ENCODE results near the gene NEGR1. TPM values are rescaled to one million over a fixed set of nuclear protein-coding genes. Genes with fewer than 3 reads are reported as not detected.

Gene NEGR1
- total and polyA plus RNA-seq, 8 donors, result 1.2 to 35.4 (median 7.7) TPM

GRCh38 chr1:72202761-72203160 lies 79.6 kb downstream of the NEGR1 start:
- H3K4me1 ChIP-seq, result peaks cover 0 to 11% (median 4%) of the 10 kb centered on the region in 4 donors
- no peaks in the 10 kb centered on the region for H3K36me3 ChIP-seq
- H3K4me3 ChIP-seq, result no peak overlapping the region
- WGBS, 5 donors, result 47 to 75% (median 57%) methylated on average over 2 of the region's 2 CpGs
- intact Hi-C loops (cut with DNase I; ENCODE audit: low total_unique reads), result no loop called here
- TF ChIP-seq EP300 (IDR thresholded peaks at IDR 0.05) (no peak), POLR2A (IDR thresholded peaks at IDR 0.05) (no peak), POLR2AphosphoS5 (IDR thresholded peaks at IDR 0.05) (no peak), CTCF (IDR thresholded peaks at IDR 0.05) (no peak)
- H3K27me3 ChIP-seq, result no peaks in the 10 kb centered on the region
- DNase-seq, result no peak
- H3K27ac ChIP-seq, result no peak overlapping the region
- H3K9me3 ChIP-seq, result no peaks in the 10 kb centered on the region

- Histone ChIP-seq H3K36me3 (no peaks in the 10 kb centered on the region), H3K4me3 (no peak overlapping the region), H3K4me1 (peaks cover 0 to 11% (median 5%) of the 10 kb centered on the region in 4 donors), H3K27me3 (no peaks in the 10 kb centered on the region), H3K9me3 (no peaks in the 10 kb centered on the region), H3K27ac (no peak overlapping the region)
- no peak for TF ChIP-seq CTCF (IDR thresholded peaks at IDR 0.05)
- TF ChIP-seq EP300 (IDR thresholded peaks at IDR 0.05), result no peak
- TF ChIP-seq POLR2AphosphoS5 (IDR thresholded peaks at IDR 0.05), result no peak
- no peak for DNase-seq
- intact Hi-C loops (cut with DNase I; ENCODE audit: low total_unique reads), result no loop called here
- 74 to 89% (median 78%) methylated on average over 3 of the region's 3 CpGs for WGBS, 5 donors
These were observed 84.6 kb downstream of the NEGR1 start for GRCh38 chr1:72197786-72198185.

- WGBS, 5 donors, result 84 to 98% (median 95%) methylated on average over 1 of the region's 1 CpG
- Histone ChIP-seq H3K4me3 (no peak overlapping the region), H3K36me3 (no peaks in the 10 kb centered on the region), H3K27me3 (no peaks in the 10 kb centered on the region), H3K4me1 (peaks cover 0 to 7% (median 0%) of the 10 kb centered on the region in 4 donors), H3K27ac (no peak overlapping the region), H3K9me3 (no peaks in the 10 kb centered on the region)
- TF ChIP-seq POLR2AphosphoS5 (IDR thresholded peaks at IDR 0.05) (no peak), CTCF (IDR thresholded peaks at IDR 0.05) (peak in 4 of 7 experiments; percentile 14 to 35 (median 30))
- intact Hi-C loops (cut with DNase I; ENCODE audit: low total_unique reads), result no loop called here
- DNase-seq, result peak in 1 of 2 donors; percentile 21
These were observed 95.5 kb downstream of the NEGR1 start for GRCh38 chr1:72186733-72187307.

GRCh38 chr1:72184099-72184701 lies 98.1 kb downstream of the NEGR1 start:
- no peak for TF ChIP-seq EP300 (IDR thresholded peaks at IDR 0.05)
- no peak for TF ChIP-seq POLR2AphosphoS5 (IDR thresholded peaks at IDR 0.05)
- TF ChIP-seq POLR2A (IDR thresholded peaks at IDR 0.05), result no peak
- TF ChIP-seq CTCF (IDR thresholded peaks at IDR 0.05), result no peak
- Histone ChIP-seq H3K27ac (no peak overlapping the region), H3K4me3 (no peak overlapping the region), H3K4me1 (peaks cover 0 to 7% (median 0%) of the 10 kb centered on the region in 4 donors), H3K27me3 (no peaks in the 10 kb centered on the region), H3K9me3 (no peaks in the 10 kb centered on the region), H3K36me3 (no peaks in the 10 kb centered on the region)
- peak in 1 of 2 donors; percentile 27 for DNase-seq
- intact Hi-C loops (cut with DNase I; ENCODE audit: low total_unique reads), result no loop called here
- 55 to 77% (median 66%) methylated on average over 3 of the region's 3 CpGs for WGBS, 5 donors

All from stomach (tissue), 9 donors.